ENCODE measurements around the gene PSTPIP2.

Gene PSTPIP2

GRCh38 chr18:46079336-46079735, 7.3 kb upstream of the PSTPIP2 start:
- DNase-seq (ENCODE audit: insufficient read length, low spot score) (no peak), FAIRE-seq (peak; percentile 55)
- no peak for TF ChIP-seq CTCF (IDR thresholded peaks at IDR 0.05; ENCODE audit: insufficient read depth, missing control alignments)

- DNase-seq (ENCODE audit: insufficient read length, low spot score) (no peak), FAIRE-seq (peak; percentile 96)
- peak; percentile 75 for TF ChIP-seq CTCF (IDR thresholded peaks at IDR 0.05; ENCODE audit: insufficient read depth, missing control alignments)
Observed at GRCh38 chr18:46073474-46074331, 1.6 kb upstream of the PSTPIP2 start.

- DNase-seq (ENCODE audit: insufficient read length, low spot score): no peak
- TF ChIP-seq CTCF (IDR thresholded peaks at IDR 0.05; ENCODE audit: insufficient read depth, missing control alignments): no peak
- no peak for FAIRE-seq
Observed at GRCh38 chr18:46072959-46073358, 899 bp upstream of the PSTPIP2 start.

GRCh38 chr18:46072376-46072867, 362 bp upstream of the PSTPIP2 start:
- no peak for FAIRE-seq
- no peak for TF ChIP-seq CTCF (IDR thresholded peaks at IDR 0.05; ENCODE audit: insufficient read depth, missing control alignments)
- DNase-seq (ENCODE audit: insufficient read length, low spot score): no peak

DNA sequence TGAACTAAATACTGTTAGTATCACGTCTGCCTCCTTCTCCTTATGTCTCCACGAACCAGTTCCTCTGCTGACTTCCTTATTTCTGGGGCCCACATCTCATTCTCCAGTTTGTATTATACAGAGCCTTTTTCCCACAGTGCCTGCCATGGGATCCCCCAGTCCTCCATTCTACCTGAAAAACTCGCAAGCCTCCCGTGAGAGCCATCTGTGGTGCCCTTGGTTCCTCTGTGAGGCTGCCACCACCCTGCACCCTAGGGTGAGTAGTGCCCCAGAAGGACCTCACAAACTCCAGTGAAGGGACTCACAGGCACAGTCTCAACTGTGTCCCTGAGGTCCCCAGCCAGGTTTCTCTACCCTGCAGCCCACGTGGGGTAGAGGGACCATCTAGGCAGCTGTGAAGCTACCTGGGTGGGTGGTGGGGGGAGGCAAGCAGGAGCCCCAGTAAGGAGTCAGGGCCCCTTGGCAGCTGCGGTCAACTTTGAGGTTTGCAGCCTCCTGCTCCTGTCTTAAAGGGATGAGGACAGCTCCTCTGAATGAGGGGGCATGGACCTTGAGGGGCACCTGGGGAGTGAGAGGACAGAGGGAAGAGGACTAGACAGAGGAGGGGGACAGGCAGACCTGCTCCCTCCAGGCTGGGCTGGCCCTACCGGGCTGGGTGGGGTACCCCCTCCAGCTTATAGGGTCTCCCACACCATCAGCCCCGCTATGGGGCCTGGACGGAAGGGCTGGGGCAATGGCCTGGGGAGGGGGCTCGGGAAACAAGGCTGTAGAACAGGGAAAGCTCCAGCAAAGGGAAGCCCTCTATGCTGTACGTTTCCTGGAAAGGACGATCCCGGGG, 1.0 kb downstream of the PSTPIP2 start:
- TF ChIP-seq CTCF (IDR thresholded peaks at IDR 0.05; ENCODE audit: insufficient read depth, missing control alignments): no peak
- DNase-seq (ENCODE audit: insufficient read length, low spot score) (no peak), FAIRE-seq (no peak)

DNA sequence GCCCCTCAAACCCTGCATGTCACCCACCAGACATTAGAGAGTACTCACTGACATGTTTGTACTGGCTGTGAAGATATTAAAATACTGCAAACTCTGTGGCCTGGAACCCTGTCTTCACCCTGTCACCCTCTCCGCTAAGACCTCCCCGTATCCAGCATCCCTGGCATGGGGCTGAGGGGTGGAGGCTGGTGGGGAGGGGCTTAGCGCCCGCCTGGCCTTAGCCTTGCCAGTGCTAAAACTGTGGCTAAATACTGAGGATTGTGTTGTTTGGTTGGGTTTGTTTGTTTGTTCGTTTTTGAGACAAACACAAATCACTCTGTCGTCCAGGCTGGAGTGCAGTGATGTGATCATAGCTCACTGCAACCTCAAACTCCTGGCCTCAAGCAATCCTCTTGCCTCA, 1.8 kb downstream of the PSTPIP2 start:
- no peak for TF ChIP-seq CTCF (IDR thresholded peaks at IDR 0.05; ENCODE audit: insufficient read depth, missing control alignments)
- FAIRE-seq (no peak), DNase-seq (ENCODE audit: insufficient read length, low spot score) (no peak)

Measured in D721Med (cell line).